IPS-18a (cell line): ENCODE data around the gene PTPRZ1.

Experiments
- H3K27ac ChIP-seq: one replicate; pipeline ENCODE4 v1.5.1; 2013; ENCODE audit warnings: low read length
- H3K27me3 ChIP-seq: one replicate; pipeline ENCODE4 v1.6.1; 2013; ENCODE audit warnings: mild to moderate bottlenecking, low read length; ENCODE audit not compliant: control insufficient read depth, insufficient read depth
- H3K36me3 ChIP-seq: one replicate; pipeline ENCODE4 v1.6.1; 2013; ENCODE audit warnings: low read depth, low read length; ENCODE audit not compliant: control insufficient read depth
- H3K4me1 ChIP-seq: one replicate; pipeline ENCODE4 v1.6.1; 2013; ENCODE audit warnings: low read depth, low read length; ENCODE audit not compliant: control insufficient read depth
- H3K4me3 ChIP-seq: one replicate; pipeline ENCODE4 v1.5.1; 2013; ENCODE audit warnings: low read length
- H3K9ac ChIP-seq: one replicate; pipeline ENCODE4 v1.6.1; 2013; ENCODE audit warnings: mild to moderate bottlenecking, low read length, moderate library complexity
- H3K9me3 ChIP-seq: one replicate; pipeline ENCODE4 v1.6.1; 2013; ENCODE audit warnings: low read depth, low read length; ENCODE audit not compliant: control insufficient read depth

The PTPRZ1 gene

GRCh38 chr7:122059542-122059941, 186.6 kb downstream of the PTPRZ1 start:
- Histone ChIP-seq H3K9ac (no peak overlapping the region), H3K27me3 (no peaks in the 10 kb centered on the region), H3K4me1 (peaks cover 5% of the 10 kb centered on the region), H3K27ac (no peak overlapping the region), H3K9me3 (no peaks in the 10 kb centered on the region), H3K36me3 (peaks cover 66% of the 10 kb centered on the region), H3K4me3 (no peak overlapping the region)

GRCh38 chr7:122063146-122063545, 190.2 kb downstream of the PTPRZ1 start:
- H3K27me3 ChIP-seq, result no peaks in the 10 kb centered on the region
- peaks cover 47% of the 10 kb centered on the region for H3K36me3 ChIP-seq

GRCh38 chr7:122064971-122065370, 192.0 kb downstream of the PTPRZ1 start:
- H3K9ac ChIP-seq, result no peak overlapping the region
- no peaks in the 10 kb centered on the region for H3K4me1 ChIP-seq
- no peaks in the 10 kb centered on the region for H3K27me3 ChIP-seq
- no peaks in the 10 kb centered on the region for H3K9me3 ChIP-seq
- H3K4me3 ChIP-seq, result no peak overlapping the region
- peaks cover 31% of the 10 kb centered on the region for H3K36me3 ChIP-seq
- no peak overlapping the region for H3K27ac ChIP-seq

More at GRCh38 chr7:122063146-122063545, 190.2 kb downstream of the PTPRZ1 start:
- Histone ChIP-seq H3K9me3 (no peaks in the 10 kb centered on the region), H3K27ac (no peak overlapping the region), H3K4me3 (no peak overlapping the region), H3K9ac (no peak overlapping the region), H3K4me1 (no peaks in the 10 kb centered on the region)

- H3K4me1 ChIP-seq, result no peaks in the 10 kb centered on the region
- H3K4me3 ChIP-seq, result no peak overlapping the region
- H3K9ac ChIP-seq, result no peak overlapping the region
- no peaks in the 10 kb centered on the region for H3K27me3 ChIP-seq
- H3K27ac ChIP-seq, result no peak overlapping the region
- peaks cover 10% of the 10 kb centered on the region for H3K36me3 ChIP-seq
- H3K9me3 ChIP-seq, result no peaks in the 10 kb centered on the region
These were observed 194.1 kb downstream of the PTPRZ1 start for GRCh38 chr7:122067077-122067476.

- Histone ChIP-seq H3K36me3 (peaks cover 4% of the 10 kb centered on the region), H3K27ac (no peak overlapping the region), H3K9me3 (no peaks in the 10 kb centered on the region), H3K4me1 (no peaks in the 10 kb centered on the region), H3K27me3 (no peaks in the 10 kb centered on the region), H3K4me3 (no peak overlapping the region), H3K9ac (no peak overlapping the region)
These were observed 195.1 kb downstream of the PTPRZ1 start for GRCh38 chr7:122068046-122068445.

- Histone ChIP-seq H3K36me3 (peaks cover 6% of the 10 kb centered on the region), H3K4me3 (no peak overlapping the region), H3K9me3 (no peaks in the 10 kb centered on the region), H3K4me1 (no peaks in the 10 kb centered on the region), H3K9ac (no peak overlapping the region), H3K27ac (no peak overlapping the region), H3K27me3 (no peaks in the 10 kb centered on the region)
These were observed 196.0 kb downstream of the PTPRZ1 start for GRCh38 chr7:122068999-122069398.

GRCh38 chr7:122070062-122070461, 197.1 kb downstream of the PTPRZ1 start:
- Histone ChIP-seq H3K27me3 (no peaks in the 10 kb centered on the region), H3K36me3 (peaks cover 16% of the 10 kb centered on the region), H3K9ac (no peak overlapping the region), H3K9me3 (no peaks in the 10 kb centered on the region), H3K27ac (no peak overlapping the region), H3K4me3 (no peak overlapping the region), H3K4me1 (no peaks in the 10 kb centered on the region)

- Histone ChIP-seq H3K27ac (no peak overlapping the region), H3K27me3 (no peaks in the 10 kb centered on the region), H3K4me1 (no peaks in the 10 kb centered on the region), H3K9ac (no peak overlapping the region), H3K36me3 (peaks cover 24% of the 10 kb centered on the region), H3K9me3 (no peaks in the 10 kb centered on the region), H3K4me3 (no peak overlapping the region)
These were observed 197.9 kb downstream of the PTPRZ1 start for GRCh38 chr7:122070834-122071233.

GRCh38 chr7:122072272-122072671, 199.3 kb downstream of the PTPRZ1 start:
- Histone ChIP-seq H3K9me3 (no peaks in the 10 kb centered on the region), H3K27me3 (no peaks in the 10 kb centered on the region), H3K4me3 (no peak overlapping the region), H3K9ac (no peak overlapping the region), H3K27ac (no peak overlapping the region), H3K36me3 (peaks cover 38% of the 10 kb centered on the region), H3K4me1 (peaks cover 8% of the 10 kb centered on the region)

GRCh38 chr7:122072924-122073599, 200.1 kb downstream of the PTPRZ1 start:
- Histone ChIP-seq H3K27me3 (no peaks in the 10 kb centered on the region), H3K9ac (no peak overlapping the region), H3K9me3 (no peaks in the 10 kb centered on the region), H3K4me3 (no peak overlapping the region), H3K36me3 (peaks cover 46% of the 10 kb centered on the region), H3K27ac (no peak overlapping the region), H3K4me1 (peaks cover 11% of the 10 kb centered on the region)

- peaks cover 50% of the 10 kb centered on the region for H3K36me3 ChIP-seq
- H3K27me3 ChIP-seq, result no peaks in the 10 kb centered on the region
- peaks cover 11% of the 10 kb centered on the region for H3K4me1 ChIP-seq
- no peak overlapping the region for H3K4me3 ChIP-seq
- no peak overlapping the region for H3K27ac ChIP-seq
- H3K9me3 ChIP-seq, result no peaks in the 10 kb centered on the region
- no peak overlapping the region for H3K9ac ChIP-seq
These were observed 200.7 kb downstream of the PTPRZ1 start for GRCh38 chr7:122073635-122074034.

GRCh38 chr7:122082160-122082559, 209.2 kb downstream of the PTPRZ1 start:
- no peak overlapping the region for H3K4me3 ChIP-seq
- H3K9me3 ChIP-seq, result no peaks in the 10 kb centered on the region
- H3K27me3 ChIP-seq, result no peaks in the 10 kb centered on the region
- H3K27ac ChIP-seq, result no peak overlapping the region
- H3K9ac ChIP-seq, result no peak overlapping the region
- H3K36me3 ChIP-seq, result peaks cover 95% of the 10 kb centered on the region
- peaks cover 13% of the 10 kb centered on the region for H3K4me1 ChIP-seq
